HG03039 (cell line): Measurements from ENCODE around the gene NPAS2.
A peak's percentile ranks its signal among the peaks of the same experiment; 100 is the strongest.

Experiments
- ATAC-seq: cut with Tn5 transposase; IDR thresholded peaks from one replicate; pipeline ENCODE4 v1.9.1; 2021; ENCODE audit warnings: mild to moderate bottlenecking, moderate library complexity; ENCODE audit not compliant: unreplicated experiment

The NPAS2 gene

DNA sequence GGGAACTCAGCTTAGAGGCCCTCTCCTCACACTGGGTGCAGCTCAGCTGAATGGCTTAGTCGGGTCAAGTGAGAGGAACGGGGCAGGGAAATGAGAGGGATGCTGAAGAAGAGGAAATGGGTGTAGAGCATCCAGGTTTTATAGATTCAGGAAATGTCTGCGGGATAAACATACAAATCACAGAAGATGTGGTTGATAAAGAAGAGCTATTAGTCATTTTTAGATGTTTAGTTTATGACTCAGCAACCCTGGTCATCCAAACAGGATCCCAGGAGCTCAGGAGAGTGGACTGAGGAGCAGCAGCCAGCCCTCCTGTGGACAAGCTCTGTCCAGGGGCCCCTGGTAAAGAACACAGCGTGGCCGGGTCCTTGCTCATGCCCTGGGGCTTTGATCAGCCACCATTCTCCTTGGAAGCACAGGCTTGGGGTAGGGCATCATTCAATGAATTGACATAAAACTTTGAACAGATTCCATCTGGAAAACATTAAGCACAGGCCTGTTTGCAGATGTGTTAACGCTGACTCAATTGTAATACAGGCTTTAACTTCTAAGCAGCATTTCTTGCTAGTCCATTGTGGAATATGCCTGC, 83.0 kb downstream of the NPAS2 start:
- ATAC-seq, result no peak

- no peak for ATAC-seq
Observed at GRCh38 chr2:100903534-100904258, 83.8 kb downstream of the NPAS2 start.

- ATAC-seq, result no peak
Observed at GRCh38 chr2:100905132-100905805, 85.3 kb downstream of the NPAS2 start.

DNA sequence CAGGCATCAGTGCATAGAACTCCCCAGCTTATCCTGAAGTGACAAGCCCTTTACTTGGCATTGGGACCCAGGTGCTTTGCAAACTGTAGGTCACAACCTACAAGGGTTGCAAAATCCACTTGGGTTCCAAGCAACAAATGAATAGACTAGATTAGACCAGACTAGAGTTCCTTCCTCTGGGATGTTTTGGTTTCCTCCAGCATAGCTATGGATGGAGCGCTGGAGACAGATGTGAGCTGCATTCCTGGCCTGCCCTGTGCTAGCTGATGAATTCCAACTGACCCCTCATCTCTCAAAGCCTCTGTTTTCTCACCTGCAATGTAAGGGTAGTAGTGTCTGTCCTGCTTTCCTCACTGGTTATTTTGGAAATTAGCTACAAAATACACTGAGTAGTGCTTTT, 86.2 kb downstream of the NPAS2 start:
- no peak for ATAC-seq

- no peak for ATAC-seq
Observed at GRCh38 chr2:100906679-100907078, 86.7 kb downstream of the NPAS2 start.

DNA sequence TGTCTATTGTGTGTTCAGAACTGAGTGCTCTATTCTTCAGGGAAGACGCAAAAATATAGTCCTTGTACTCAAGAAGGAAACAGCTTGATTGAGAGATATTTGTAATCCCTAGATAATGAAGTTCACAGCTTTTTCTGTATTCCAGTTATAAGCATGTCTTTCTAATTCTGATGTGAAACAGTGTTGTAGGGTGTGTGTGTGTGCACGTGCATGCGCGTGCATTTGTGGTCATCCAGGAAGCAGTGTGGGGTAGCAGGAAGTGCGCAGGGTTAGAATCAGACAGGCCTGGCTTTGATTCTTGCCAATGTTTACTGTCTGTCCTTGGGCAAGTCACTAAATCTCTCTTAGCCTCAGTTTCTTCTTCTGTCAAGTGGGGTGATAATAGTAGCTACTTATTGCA, 87.9 kb downstream of the NPAS2 start:
- ATAC-seq, result no peak

DNA sequence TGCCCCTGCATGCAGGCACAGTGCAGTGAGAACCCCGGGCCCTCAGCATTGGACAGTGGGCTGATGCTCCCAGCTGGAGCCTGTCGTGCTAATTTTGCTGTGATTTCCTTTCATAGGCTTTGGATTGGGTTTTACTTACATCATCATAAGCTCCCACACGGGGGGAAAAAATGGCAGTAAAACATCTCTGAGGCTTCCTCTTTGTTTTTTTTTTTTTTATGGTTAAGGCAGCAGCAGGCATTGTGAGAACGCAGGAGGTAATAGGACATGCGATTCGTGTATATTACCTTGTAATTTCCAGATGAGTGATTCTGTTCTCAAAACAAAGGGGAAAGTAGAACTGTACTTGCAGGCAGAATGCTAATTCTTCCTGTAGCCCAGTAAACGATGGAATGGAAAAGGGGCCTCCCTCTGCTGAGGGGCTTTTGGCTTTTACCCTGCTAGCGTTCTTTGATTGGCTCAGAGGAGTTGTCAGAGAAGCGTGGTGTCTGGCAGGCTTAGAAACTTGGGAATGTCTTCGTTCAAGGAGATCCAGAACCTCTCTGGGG, 89.7 kb downstream of the NPAS2 start:
- ATAC-seq, result no peak

DNA sequence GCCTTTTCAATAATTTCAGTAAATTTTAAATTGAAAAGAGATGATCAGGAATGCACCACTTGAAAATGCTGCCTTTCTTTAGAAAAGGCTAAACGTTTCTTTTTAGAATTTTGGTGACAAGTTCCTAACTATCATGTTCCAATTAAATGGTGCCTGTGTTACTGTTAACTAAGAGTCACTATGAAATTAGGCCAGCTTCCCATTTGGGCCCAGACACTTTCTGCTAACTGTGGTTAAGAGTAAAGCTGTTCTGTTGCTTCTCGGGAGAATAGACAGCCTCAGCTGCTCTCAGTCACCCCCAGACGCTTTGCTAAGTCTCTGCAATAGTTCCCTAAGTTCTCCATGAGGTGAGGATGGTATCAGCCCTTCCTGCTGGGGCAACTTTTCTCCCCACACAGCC, 90.2 kb downstream of the NPAS2 start:
- ATAC-seq, result no peak

GRCh38 chr2:100919316-100919715, 99.4 kb downstream of the NPAS2 start:
- ATAC-seq, result no peak

- ATAC-seq, result no peak
Observed at GRCh38 chr2:100921685-100922161, 101.8 kb downstream of the NPAS2 start.

GRCh38 chr2:100923461-100924060, 103.6 kb downstream of the NPAS2 start:
- no peak for ATAC-seq

DNA sequence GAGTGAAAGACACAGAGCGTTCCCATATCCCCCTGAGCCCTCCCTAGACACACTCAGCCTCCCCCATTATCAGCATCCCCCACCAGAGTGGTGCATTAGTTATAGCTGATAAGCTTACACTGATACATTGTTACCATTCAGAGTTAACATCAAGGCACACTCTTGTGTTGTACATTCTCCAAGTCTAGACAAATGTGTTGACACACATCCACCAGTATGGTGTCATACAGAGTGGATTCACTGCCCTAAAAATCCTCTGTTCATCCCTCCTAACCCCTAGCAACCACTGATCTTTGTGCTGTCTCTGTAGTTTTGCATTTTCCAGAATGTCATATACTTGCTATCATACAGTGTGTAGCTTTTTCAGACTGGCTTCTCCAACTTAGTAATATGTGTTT, 104.2 kb downstream of the NPAS2 start:
- ATAC-seq, result no peak

- ATAC-seq, result peak; percentile 87
Observed at GRCh38 chr2:100924520-100925451, 104.8 kb downstream of the NPAS2 start.

GRCh38 chr2:100928235-100928634, 108.3 kb downstream of the NPAS2 start:
- ATAC-seq, result no peak

GRCh38 chr2:100929147-100929546, 109.2 kb downstream of the NPAS2 start:
- ATAC-seq, result no peak

DNA sequence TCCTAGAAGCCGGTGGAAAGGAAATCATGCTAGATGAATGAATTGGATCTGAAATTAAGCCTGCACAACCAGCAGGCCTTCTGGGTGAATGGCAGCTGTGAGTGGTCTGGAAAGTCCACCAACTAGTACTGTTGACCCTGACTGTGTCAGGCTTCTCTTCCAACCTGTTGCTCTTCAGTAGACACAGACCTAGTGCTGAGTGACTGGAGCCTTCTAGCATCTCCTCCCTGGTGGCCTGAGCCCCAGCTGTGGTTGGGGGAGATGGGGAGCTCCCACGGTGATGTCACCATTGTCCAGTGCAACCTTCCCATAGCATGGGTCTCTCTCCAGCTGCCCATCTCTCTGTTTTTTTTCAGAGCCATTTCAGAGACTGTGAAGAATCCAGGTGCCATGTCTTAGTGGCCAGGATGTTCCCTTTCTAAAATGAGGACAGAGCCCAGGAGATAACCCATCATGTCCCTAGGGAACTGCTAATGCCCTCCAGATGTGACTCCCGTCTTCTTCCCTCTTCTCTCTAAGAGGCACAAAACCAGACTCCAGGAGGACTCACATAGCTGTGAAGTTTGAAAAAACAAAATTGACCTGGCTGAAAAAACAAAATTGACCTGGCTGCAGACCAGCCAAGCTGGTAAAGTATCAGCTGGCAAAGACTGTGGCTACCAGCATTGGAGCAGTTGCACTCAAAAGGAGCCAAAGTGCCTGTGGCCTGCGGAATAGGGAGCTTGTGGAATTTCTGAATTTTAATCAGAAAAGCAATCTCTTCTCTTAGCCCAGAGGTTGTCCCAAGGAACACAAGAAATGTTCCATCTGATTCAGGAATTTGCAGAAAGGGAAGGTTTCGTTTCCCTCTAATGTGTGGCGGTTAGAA, 114.8 kb downstream of the NPAS2 start:
- no peak for ATAC-seq

DNA sequence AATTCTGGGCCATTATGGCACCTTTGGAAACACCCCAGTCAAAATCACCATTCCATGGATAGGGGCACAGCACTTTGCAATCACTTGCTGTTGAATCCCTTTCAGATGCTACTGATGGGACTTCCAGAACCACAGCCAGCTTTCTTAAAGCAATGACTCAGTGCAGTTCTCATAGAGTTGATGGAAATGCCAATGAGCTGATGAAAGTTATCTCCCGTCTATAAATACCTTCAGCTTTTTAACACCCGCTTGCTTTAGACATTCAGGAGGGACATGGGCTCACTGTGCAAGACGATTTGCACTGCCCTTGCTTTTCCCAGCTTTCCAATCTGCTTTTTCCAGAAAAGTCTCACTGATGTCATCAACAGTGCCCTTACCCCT, 115.4 kb downstream of the NPAS2 start:
- ATAC-seq, result no peak

- ATAC-seq, result no peak
Observed at GRCh38 chr2:100936070-100936741, 116.3 kb downstream of the NPAS2 start.
